Left cardiac atrium (tissue), 4 donors: ENCODE results near the gene AMPD2. TPM values are rescaled to one million over a fixed set of nuclear protein-coding genes. Genes with fewer than 3 reads are reported as not detected.
"Not testable (repeated sequence)": the region's sequence is repeated elsewhere in the genome, so short reads cannot be mapped to it uniquely, and the experiment has no call there.

Experiments
- ATAC-seq, 2 donors: fragments of 200-7000 bp; cut with Tn5 transposase; one replicate each; pipeline ENCODE4 v1.9.1; 2020; ENCODE audit warnings: mild to moderate bottlenecking in 2 of 2, moderate library complexity in 2 of 2
- DNase-seq: peaks from one replicate; pipeline ENCODE4 v3.0.0-alpha.2; 2020
- intact Hi-C, 2 donors: fragments of 100-400 bp; cut with DNase I; formaldehyde crosslinking; loops; one replicate each; pipeline versions ENCODE4 v1.14.1 to v1.15.1; 2022 to 2023
- total RNA-seq, 2 donors: library from RNA; stranded (reverse); fragmentation: NEBNext Ultra II Directional; extraction: Animal tissue kit (Norgen Biotek cat#: 25700); gene quantifications; one replicate each; pipeline ENCODE4 v1.2.1, GENCODE V29; 2021
- donor health status: DM: no; HTN: yes; CAD: no.
- donor health status: DM: no; HTN: yes; CAD: no; lungs with severe emphysema.
- donor health status: DM: yes; HTN: yes; CAD: no.
- donor health status: Dilated cardiomyopathy.

The AMPD2 gene
- total RNA-seq, 2 donors from 2014 or later = 13.1 to 25.8 TPM

DNA sequence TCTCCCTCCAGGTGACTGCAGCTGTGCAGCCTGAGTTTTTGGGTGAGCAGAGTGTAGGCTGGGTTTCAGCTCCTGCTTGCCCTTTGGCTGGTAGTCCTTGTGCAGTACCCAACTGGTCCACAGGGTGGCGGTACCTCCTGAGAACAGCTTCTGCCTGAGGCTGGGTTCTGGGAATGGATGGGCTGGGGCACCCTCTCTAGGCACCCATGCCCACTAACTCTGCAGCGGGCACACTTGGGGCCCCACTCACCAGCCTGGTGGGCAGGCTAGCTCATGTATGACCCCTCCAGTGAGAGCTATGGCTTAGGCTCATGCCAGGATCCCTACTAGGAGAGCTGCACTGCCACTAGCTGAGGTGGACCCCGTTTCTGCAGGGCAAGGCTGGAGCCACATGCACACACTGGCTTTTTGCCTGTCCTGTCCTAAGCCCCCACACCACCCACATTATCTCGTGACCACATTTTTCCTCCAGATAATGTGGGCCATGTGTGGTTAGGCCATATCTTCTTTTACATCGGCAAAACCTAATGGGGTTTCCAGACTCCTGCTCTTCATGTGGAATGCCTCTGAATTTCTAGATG is 20.7 kb downstream of the AMPD2 start:
- DNase-seq (peak; percentile 85), ATAC-seq (peak; percentile 68 to 70)
- intact Hi-C loops = loop anchor here (5.0 to 10.0 kb wide), 3 partner anchors 132 to 344 kb away; partner anchors contain the start of gene AHCYL1 (in 2 of the 2)

DNA sequence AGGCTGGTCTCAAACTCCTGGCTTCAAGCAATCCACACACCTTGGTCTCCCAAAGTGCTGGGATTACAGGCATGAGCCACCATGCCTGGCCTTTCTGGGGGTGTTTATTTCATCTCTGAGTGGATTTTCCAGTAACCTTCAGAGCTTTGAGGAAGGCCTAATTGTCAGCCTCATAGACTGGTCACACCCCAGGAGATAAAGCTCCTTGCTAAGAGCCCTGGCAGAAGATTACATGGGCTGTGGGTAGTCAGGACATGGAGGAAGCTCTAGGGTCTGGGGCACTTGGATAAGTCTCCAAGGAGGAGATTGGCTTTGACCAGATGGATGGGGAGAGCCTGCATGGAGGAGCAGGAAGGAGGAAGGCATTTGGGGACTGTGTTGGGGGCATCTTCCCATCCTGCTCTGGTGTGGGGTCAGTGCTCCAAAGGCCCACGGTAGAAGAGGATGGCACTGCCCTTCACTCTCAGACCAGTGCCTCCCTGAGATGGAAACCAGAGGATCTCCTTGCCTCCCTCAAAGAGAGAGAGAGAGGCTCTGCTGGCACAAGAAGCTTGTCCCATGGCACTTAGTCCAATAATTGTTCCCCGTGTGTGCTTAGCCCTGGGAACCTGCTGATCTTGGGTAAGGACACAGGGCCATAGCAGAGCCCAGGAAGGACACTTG is 21.6 kb downstream of the AMPD2 start:
- intact Hi-C loops = loop anchor here (5.0 to 10.0 kb wide), 3 partner anchors 131 to 344 kb away; partner anchors contain the start of gene AHCYL1 (in 2 of the 2)
- ATAC-seq = no peak
- no peak for DNase-seq

DNA sequence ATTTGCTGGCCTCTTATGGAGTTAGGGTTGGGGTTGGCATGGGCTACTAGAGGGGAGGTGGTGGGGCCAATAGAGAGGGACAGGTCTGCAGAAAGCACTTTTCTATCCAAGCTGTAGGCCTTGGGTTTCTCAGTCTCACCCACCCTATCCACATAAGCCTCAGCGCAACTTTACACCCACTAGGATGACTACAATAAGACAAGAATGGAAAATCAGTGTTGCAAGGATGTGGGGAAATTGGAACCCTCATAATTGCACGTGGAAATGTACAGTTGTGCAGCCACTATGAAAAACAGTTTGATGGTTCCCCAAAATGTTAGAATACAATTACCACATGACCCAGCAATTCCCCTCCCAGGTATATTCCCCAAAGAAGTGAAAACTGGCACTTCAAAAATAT is 22.2 kb downstream of the AMPD2 start:
- no peak for ATAC-seq
- intact Hi-C loops = loop anchor here (1.0 to 10.0 kb wide), 4 partner anchors 130 to 343 kb away; partner anchors contain the start of gene AHCYL1 (in 2 of the 2)
- DNase-seq = no peak

DNA sequence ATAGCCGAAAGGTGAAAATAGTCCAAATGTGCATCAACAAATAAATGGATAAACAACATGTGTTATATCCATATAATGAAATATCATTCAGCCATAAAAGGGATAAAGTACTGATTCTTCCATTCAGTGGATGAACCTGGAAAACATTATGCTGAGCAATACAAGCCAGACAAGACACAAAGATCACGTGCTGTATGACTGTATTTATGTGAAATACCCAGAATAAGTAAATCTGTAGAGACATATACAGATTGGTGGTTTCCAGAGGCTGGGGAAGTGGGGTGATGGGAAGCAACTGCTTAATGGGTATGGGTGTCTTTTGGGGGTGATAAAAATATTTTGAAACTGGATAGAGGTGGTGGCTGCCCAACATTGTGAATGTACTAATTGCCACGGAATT is 23.0 kb downstream of the AMPD2 start:
- DNase-seq (no peak), ATAC-seq (no peak)

DNA sequence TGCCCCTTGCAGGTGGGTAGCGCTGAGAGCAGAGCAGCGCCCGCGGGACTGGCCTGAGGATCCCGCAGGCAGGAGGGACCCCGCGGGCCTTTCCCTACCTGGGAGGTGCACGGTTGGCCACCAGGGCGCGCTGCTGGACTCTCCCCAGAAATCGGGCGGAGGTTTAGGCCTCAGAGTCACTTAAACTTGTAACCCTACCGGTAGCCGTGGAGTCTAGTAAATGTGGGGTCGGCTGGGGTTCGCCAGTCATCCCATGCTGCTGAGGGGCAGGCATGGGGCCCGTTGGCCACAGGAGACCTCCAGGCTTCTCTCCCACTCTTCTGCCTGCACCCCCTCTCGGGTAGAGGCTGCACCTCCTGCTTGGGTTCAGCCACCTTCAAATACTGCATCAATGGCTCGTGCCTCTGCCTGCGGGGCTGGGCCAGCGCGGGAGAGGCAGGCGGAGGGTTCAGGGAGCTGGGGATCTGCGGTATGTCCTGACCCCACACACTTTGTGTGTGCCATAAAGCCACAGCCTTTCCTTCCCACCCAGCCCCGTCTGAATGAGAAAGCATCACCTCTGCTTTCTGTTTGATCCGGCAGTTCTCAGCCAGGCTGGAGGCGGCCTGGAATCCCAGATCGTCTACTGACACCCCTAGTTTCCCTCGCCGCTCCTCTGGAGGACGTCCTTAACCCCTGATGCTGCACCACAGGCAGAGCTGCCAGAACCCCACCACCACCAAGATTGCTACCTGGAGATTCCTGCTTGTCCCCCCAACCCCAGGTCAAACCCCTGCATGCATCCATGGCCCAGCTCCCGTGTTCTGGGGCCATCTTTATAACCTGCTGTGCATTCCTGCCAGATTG is 24.0 kb downstream of the AMPD2 start:
- DNase-seq (peak; percentile 84), ATAC-seq (peak; percentile 89 to 92)
- intact Hi-C loops = loop anchor here (5.0 to 10.0 kb wide), 3 partner anchors 129 to 341 kb away; partner anchors contain the start of gene AHCYL1 (in 2 of the 2)

More for the DNA sequence above, 23.0 kb downstream of the AMPD2 start:
- intact Hi-C loops = loop anchor here (1.0 to 10.0 kb wide), 4 partner anchors 130 to 342 kb away; partner anchors contain the start of gene AHCYL1 (in 2 of the 2)

DNA sequence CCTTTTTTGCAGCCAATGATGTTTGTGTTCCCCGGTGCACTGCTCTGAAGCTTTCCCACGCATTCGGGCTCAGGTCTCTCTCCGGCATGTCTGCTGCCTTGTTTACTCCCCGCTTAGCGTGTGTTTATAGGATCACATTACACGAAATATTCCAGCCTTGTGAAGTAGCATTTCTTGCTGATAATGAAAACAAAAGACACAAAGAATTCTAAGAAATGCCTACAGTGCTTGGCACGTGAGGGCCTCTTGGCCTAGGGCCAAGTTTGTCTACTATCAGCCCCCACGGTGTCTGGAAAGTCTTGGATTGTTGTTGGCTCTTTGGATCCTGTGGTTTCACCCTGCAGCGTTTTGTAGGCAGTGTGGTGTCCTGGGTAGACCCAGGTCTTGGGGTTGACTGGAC is 25.0 kb downstream of the AMPD2 start:
- intact Hi-C loops = loop anchor here (5.0 to 10.0 kb wide), 3 partner anchors 128 to 340 kb away; partner anchors contain the start of gene AHCYL1 (in 2 of the 2)
- no peak for DNase-seq
- ATAC-seq = no peak

DNA sequence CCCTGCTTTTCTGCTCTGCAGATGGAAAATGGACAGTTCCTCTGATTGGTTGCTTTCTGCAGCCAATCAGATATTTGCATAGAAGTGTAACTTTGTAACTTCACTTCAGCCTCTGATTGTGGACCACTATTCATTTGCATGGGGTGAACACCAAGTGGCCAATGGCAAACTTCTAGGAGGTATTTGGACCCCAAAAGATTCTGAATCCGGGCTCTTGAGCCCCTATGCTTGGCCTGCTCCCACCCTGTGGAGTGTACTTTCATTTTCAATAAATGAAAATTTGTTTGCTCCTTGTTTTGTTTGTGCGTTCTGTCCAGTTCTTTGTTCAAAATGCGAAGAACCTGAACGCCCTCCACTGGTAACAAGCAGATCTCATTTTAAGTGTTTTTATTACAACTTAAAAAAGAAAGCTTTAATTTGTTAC is 29.9 kb downstream of the AMPD2 start:
- no peak for DNase-seq
- peak; percentile 14 to 47 for ATAC-seq
- intact Hi-C loops = loop anchor here in 1 of 2 donors (10.0 kb wide), 1 partner anchor 335 kb away; the partner anchor contains the start of gene AHCYL1

DNA sequence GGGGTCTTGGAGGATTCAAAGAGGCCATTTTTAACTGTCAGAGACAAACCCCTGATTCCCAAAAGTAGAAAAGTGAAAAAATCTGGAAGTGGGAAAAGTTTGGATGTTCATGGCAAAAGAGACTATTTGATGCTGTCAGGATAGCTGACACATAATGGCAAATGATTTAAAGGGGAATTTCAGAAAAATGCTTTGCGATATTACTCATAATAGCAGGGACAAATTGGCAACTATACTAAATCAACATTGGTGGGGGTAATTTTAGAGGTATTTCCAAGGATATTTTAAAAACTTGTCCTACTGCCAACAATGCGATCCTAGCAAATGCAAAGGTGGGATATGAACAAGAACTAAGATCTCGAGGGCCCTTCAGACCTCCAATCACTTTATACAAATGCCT is 31.0 kb downstream of the AMPD2 start:
- ATAC-seq (no peak), DNase-seq (no peak)
- intact Hi-C loops = no loop called here

DNA sequence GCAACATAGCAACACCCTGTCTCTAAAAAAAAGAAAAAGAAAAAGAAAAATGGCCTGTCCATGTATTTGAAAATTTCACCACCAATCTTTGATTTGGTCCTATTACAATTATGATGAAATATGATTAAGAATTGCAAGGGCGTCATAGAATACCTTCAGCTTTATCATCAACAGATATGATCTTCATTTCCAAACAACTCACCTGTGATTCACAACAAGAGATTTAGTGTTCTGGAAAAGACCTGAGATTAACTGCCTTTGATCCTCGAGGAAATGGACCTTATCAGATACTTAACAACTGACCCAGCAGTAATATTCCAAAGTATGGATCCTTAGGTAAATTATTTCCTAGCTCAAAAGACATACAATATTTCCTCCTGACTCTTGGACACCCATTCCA is 32.8 kb downstream of the AMPD2 start:
- no peak for DNase-seq
- no peak for ATAC-seq
- intact Hi-C loops = no loop called here

DNA sequence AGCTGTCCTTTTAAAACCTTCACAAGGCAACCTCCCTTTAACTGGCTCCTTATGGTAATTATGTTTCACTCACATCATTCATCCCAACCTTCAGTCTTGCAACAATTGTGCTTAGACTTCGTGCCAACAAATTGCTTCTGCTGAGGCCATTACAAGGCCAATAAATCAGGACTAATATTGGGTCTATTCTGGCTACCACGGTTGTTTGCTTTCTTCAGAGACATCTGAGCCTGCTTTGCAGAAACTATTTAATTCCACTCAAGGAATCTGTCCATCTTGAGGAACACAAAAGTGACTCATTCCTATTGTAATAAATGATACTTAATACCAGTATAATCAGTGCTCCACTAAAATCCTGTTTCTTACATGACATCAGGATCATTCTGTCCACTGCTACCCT is 33.7 kb downstream of the AMPD2 start:
- no peak for ATAC-seq
- intact Hi-C loops = no loop called here
- DNase-seq = no peak

DNA sequence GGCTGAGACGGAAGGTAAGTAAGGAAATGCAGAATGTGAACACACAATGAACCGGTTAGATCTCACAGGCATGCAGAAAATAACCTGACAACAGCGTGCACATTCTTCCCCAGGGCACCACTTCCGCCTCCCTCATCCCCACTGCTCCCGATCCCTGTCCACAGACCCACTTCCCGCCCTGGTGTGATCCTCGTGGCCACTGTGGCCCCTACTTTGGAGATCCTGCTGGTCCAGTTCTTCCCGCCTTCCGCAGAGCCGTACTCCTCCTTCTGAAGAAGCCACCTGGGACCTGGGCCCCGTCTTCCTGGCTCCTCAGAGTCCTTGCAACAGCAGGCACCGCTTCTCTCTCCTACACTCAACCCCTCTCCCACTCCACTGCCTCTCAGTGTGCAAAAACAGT is 34.9 kb downstream of the AMPD2 start:
- DNase-seq (no peak), ATAC-seq (no peak)
- intact Hi-C loops = no loop called here

DNA sequence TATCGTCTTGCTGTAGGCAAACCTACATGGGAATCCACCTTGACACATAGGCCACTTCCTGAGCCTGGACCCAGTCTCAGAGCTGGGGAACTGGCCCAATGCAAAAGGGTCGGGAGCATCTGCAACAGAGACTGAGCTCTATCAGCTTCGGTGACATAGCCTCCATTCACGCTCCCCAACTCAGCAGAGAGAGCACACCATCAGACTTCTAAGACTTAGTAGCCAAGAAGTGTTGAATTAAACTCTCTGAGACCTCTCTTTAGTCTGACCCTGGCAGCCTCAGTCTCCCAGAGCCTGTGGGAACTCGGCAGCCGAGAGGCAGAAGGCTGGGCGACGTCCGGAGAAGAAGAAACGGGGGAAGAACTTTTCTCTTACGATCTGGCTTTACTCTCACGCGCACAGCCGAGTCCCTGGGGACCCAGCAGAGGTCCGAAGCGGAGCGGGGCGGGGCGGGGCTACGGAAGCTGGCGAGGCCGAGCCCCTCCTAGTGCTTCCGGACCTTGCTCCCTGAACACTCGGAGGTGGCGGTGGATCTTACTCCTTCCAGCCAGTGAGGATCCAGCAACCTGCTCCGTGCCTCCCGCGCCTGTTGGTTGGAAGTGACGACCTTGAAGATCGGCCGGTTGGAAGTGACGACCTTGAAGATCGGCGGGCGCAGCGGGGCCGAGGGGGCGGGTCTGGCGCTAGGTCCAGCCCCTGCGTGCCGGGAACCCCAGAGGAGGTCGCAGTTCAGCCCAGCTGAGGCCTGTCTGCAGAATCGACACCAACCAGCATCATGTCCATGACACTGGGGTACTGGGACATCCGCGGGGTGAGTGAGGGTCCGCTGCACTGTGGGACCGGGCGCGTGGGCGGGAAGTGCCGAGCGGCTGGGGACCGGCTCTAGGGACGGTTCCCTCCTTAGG is 36.2 kb downstream of the AMPD2 start, which contains the start of gene GSTM4:
TSS of gene GSTM4 (plus strand) at position 485 of the 905 bp plus-strand sequence. CDS start at position 776, 291 bp downstream.
- ATAC-seq (peak; percentile 95 to 97), DNase-seq (peak; percentile 92)
- intact Hi-C loops = no loop called here

DNA sequence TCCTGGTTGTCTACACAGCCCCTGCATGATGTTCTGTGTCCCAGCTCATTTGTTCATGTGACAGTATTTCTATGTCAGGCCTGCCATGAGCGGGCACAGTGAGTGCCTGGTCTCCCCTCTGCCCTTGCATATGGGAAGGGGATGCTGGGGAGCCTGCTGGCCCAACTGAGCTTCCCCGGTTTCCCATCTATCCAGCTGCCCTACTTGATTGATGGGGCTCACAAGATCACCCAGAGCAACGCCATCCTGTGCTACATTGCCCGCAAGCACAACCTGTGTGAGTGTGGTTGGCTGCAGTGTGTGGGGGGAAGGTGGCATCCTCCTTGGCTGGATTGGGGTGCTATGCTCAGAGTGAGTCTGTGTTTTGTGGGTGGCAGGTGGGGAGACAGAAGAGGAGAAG is 37.8 kb downstream of the AMPD2 start:
- intact Hi-C loops = no loop called here
- ATAC-seq (no peak), DNase-seq (no peak)

DNA sequence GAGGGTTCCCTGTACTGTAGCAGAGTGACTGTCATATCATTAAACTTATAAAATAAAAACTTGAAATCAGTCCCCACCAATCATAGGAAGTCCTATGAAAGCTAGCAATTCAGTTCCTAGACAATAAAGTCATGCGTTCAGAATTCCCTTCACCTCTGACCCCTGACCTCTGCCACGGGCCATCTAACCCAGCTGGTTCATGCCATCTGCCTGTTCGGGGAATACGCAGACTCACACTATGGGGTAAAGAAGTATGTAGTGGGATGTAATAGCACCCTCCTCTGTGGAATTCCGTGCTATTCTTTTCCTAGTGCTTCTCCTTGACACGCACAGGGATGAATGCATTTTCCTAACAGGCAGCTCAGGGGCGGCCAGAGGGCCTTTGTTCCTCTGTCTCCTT is 38.3 kb downstream of the AMPD2 start:
- intact Hi-C loops = no loop called here
- DNase-seq = no peak
- ATAC-seq = no peak

DNA sequence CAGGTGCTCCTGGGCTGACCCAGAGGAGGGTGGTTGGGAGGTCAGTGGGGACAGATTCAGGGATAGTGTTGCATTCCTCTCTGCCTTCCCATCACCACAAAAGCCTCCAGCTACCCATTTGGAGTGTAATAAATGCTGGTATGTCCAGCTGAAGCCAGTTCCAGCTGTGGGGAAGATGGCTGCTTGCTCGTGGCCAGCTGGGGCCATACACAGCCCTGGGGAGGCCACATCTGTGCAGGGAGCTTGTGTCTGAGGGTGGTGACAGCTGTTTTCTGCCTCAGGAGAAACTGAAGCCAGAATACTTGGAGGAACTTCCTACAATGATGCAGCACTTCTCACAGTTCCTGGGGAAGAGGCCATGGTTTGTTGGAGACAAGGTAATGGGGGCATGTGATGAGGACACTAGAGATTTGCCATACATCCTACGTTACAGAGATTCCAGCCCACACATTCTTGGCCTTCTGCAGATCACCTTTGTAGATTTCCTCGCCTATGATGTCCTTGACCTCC is 39.0 kb downstream of the AMPD2 start:
- DNase-seq (no peak), ATAC-seq (no peak)
- intact Hi-C loops = no loop called here

DNA sequence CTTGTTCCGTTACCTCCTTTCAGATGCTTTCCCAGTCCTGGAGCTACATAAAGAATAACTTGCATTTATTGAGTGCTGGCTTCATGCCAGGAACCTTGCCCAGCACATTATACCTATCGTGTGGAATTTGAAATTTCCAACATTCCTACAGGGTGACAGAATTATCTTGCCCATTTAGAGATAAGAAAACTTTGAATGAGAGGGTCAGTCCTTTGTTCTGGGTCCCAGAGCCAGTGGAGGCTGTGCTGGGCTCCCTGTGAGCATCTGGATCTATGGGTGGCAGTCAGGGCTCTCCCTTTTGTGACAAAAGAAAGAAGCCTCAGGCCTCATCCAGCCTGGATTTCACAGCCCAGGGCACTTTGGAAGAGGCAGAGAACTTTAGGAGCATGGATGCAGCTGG is 39.5 kb downstream of the AMPD2 start:
- intact Hi-C loops = no loop called here
- ATAC-seq (no peak), DNase-seq (no peak)

DNA sequence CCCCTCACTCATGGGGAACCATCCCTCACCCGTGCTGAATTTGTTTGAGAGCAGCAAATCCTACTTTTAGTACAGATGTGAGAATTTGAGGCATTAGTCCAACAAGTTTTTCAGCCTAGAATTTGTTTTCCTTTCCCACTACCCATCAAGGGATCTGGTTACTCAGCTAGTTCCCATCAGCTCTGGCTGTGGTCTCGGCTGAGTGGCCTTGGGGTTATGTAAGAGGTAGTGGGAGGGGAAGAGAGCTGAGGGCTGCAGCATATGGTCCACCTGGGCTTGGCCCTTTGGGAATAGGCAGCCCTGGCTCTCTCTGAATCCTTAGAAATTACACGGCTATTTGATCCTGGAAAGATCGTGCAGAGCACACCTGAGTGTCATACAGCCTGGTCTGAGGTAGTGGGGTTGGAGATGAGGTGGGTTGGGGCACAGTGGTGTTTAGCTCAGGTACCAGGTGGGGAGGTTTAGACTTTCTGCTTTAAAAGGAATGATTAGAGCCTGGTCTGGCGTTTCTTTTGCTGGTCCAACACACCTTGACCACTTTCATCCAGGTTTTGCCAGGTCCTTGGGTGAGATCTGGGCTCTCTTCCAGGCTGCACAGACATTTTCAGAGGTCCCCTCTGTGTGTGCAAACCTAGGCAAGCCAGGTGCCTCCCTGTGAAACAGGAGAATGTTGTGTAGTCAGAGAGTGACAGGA is 40.5 kb downstream of the AMPD2 start:
- ATAC-seq (no peak), DNase-seq (no peak)
- intact Hi-C loops = no loop called here

DNA sequence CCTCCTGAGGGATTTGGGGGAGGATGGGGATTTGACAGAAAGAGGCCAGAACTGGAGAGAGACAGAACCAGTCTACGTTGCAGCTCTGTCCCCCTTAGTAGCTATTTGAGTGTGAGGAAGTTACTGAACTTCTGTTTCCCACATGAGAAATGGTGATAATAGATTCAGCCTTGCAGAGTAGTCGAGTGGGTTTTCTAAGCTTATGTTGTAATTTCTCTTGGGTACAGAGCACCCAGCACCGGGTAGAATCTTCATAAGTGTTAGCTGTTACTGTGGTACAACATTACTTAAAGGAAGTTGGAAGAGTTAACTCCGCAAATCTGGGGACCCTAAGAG is 41.0 kb downstream of the AMPD2 start:
- intact Hi-C loops, ATAC-seq, DNase-seq: not testable (repeated sequence)
